Sciatic nerve (tissue), 2 donors: ENCODE data around the gene P2RY14. TPM values are rescaled to one million over a fixed set of nuclear protein-coding genes. Genes with fewer than 3 reads are reported as not detected.
"Not testable (repeated sequence)": the region's sequence is repeated elsewhere in the genome, so short reads cannot be mapped to it uniquely, and the experiment has no call there.

Source experiments
- ATAC-seq: fragments of 200-7000 bp; cut with Tn5 transposase; one replicate; pipeline ENCODE4 v1.9.1; 2020; ENCODE audit warnings: mild to moderate bottlenecking, moderate library complexity
- DNase-seq: peaks from one replicate; pipeline ENCODE4 v3.0.0-alpha.2; 2020; ENCODE audit warnings: low spot score
- intact Hi-C: fragments of 100-400 bp; cut with DNase I; formaldehyde crosslinking; loops from one replicate; pipeline ENCODE4 v1.14.2; 2022
- total RNA-seq: library from RNA; stranded (reverse); fragmentation: NEBNext Ultra II Directional; extraction: Animal tissue kit (Norgen Biotek cat#: 25700); gene quantifications from one replicate; pipeline ENCODE4 v1.2.1, GENCODE V29; 2021
- donor health status: DM: no; HTN: no; CAD: no.
- donor health status: DM: no; HTN: no; CAD: no.

Gene P2RY14
- total RNA-seq, 1 donor from 2014 or later: 8.9 TPM

DNA sequence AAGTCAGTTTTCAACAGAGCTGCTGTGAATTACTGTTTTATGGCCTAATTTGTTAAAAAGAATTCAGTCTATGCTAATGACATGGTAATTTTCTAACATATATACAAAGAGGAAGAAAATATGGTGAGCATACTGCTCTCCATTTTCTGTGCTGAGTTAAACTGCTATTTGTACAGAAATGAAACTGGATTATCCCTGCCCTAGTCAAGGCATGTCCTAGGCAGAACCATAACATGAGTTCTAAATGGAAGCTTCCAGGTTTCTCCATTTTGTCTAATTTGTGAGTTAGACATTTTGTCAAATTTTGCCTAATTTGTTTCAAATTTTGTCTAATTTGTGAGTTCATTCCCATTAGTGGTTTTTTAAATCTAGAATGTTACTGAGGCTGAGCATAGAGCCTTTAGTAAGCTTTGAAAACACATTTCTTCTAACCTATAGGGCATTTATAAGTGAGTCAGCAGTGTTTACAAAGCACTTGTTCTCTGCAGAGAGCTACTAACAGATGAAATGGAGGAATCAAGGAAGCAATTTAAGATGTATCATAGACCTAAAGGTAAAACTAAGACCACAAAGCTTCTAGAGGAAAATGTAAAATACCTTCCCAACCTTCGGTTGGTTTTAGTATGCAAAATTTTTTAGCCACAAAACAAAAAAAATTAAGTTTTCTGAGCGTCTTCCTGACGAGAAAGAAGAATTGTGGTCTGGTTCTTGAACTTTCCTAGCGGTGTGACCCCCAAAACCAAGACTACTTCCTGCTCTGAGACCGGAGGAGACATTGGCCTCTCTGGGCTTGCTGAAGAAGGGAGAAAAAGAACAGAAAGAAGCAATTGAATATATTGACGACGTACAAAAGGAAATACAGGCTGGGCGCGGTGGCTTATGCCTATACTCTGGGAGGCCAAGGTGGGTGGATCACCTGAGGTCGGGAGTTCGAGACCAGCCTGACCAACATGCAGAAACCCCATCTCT is 9.8 kb downstream of the P2RY14 start:
- DNase-seq (no peak), ATAC-seq (no peak)
- intact Hi-C loops: no loop called here

DNA sequence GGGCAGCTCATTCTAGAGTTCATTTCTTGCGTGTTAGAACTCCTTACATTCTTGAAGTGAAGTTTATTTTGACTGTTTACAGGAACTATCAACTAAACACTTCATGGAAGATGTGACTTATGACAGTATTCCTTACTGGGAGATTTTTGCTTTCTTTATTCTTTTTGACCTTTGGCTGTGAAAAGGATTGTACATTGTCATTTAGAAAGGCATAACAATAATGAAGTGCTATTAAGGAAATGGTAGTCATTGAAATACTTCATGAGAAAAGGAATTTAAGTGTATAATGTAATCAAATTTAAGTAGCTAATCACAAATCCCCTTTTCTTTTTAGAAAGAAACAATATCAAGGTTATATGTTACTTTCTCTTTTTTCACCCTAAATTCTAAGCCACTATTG is 11.3 kb downstream of the P2RY14 start:
- DNase-seq (no peak), ATAC-seq (no peak)
- intact Hi-C loops: no loop called here

- ATAC-seq (peak; percentile 31), DNase-seq (no peak)
- intact Hi-C loops: no loop called here
These were observed 12.5 kb downstream of the P2RY14 start for GRCh38 chr3:151265866-151266265.

GRCh38 chr3:151265166-151265565 is 13.2 kb downstream of the P2RY14 start:
- DNase-seq (no peak), ATAC-seq (no peak)
- intact Hi-C loops: no loop called here

DNA sequence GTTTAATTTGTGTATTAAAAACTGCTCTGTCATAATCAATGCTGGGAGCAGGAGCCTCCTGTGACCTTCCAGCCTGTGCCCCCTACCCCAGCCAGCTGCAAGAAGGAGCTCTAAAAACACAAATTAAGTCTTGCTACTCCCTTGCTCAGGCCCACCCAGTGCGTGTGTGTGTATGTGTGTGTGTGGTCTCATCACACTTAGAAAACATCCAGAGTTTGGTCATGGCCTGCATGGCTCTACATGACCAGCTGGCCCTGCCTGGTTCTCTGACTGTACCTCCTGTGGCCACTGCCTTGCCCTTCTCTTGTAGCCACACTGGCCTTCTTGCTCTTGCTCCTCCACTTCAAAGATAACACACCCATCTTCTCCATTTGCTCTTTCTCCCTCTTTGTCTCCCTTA is 13.7 kb downstream of the P2RY14 start:
- DNase-seq (no peak), ATAC-seq (peak; percentile 66)
- intact Hi-C loops: no loop called here

DNA sequence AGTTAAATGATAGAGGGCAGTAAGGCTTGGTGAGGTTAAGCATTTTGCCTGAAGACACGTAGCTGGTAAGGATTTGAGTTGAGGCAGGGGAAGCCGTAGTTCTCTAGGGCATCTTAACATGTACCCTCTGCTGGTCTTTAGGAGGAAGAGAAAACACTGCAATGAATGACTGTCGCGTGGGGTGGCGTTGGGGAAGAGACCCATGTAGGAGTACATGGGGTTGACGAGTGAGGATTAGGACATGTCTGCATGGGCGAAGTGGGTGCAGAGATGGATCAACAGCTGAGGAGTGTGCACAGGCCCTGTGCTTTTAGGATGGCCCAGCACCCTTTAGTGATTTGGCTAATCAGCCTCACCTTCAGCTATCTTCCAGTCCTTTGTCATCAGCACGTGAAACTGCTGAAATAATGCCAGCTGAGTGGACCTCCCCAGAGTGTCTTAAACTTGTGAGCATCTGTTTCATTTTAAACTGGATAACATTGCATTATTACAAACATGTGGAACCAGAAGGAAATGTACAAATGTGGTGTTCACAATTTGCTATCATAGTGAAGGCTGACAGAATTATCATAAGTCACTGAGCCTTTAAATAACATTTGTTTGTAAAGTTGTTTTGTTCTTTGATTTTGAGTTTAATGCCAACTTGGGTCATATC is 15.3 kb downstream of the P2RY14 start:
- DNase-seq (no peak), ATAC-seq (peak; percentile 84)
- intact Hi-C loops: no loop called here

DNA sequence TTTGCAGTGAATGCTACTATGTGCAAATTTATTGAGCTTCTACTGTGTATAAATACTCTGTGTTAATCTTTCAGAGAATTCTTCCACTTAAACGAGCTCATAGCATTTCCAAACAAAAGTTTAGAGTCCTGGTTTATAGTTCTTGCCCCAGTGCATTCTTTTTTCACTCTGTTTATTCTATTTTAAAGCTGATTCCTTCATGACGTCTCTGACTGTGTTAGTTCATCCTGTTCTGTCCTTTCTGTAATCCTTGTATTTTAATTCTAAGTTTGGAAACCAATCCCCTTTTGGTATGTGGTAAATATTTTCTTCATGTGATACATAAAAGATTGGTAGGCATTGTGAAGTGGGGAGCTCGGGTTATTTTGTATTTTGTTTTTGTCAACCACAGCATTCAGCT is 18.7 kb downstream of the P2RY14 start:
- intact Hi-C loops: no loop called here
- DNase-seq: no peak
- no peak for ATAC-seq

DNA sequence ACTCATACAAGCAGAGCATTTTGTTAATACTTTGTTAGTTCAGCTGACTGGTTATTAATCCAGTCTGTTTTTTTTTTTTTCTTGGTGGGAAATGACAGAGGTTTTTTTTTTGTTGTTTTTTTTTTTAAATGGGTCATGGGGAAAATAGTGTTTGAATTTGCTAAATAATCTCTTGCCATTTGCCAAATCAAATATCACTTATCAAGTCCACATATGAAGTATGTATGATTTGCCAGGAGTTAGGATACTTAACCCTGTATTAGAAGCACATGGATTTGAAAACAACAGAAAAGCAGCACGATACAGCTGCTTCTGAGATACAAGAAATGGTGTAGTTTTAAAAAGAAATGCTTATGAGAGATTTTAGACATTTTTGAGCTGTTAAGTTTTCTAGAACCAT is 21.6 kb downstream of the P2RY14 start:
- DNase-seq: no peak
- intact Hi-C loops: no loop called here
- no peak for ATAC-seq

- intact Hi-C loops: no loop called here
- ATAC-seq (peak; percentile 41), DNase-seq (no peak)
These were observed 29.5 kb downstream of the P2RY14 start for GRCh38 chr3:151248772-151249337.

DNA sequence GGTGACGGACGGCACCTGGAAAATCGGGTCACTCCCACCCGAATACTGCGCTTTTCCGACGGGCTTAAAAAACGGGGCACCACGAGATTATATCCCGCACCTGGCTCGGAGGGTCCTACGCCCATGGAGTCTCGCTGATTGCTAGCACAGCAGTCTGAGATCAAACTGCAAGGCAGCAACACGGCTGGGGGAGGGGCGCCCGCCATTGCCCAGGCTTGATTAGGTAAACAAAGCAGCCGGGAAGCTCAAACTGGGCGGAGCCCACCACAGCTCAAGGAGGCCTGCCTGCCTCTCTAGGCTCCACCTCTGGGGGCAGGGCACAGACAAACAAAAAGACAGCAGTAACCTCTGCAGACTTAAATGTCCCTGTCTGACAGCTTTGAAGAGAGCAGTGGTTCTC is 36.3 kb downstream of the P2RY14 start:
- DNase-seq, intact Hi-C loops, ATAC-seq: not testable (repeated sequence)

GRCh38 chr3:151236736-151237135 is 41.6 kb downstream of the P2RY14 start:
- intact Hi-C loops: no loop called here
- DNase-seq (no peak), ATAC-seq (no peak)

DNA sequence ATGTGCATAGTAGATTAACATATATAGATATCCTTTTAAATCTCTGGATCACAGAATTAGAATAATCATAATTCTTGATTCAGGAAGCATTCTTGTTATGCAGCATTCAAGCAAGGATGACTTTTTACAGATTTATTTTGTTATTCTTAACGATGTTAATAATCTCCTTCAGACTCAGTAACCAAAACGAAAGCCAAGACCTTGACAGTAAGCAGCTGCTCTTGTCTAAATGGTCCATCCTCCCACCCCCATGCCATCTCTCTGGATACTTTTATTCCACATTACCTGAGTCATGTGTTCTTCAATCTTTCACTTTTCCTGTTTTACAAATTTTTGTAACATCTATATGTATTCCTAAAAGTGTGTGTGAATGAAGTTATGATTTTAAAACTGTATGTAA is 42.0 kb downstream of the P2RY14 start:
- intact Hi-C loops: no loop called here
- no peak for ATAC-seq
- no peak for DNase-seq

- ATAC-seq (no peak), DNase-seq (no peak)
- intact Hi-C loops: no loop called here
These were observed 43.5 kb downstream of the P2RY14 start for GRCh38 chr3:151234825-151235224.

- intact Hi-C loops: no loop called here
- ATAC-seq (no peak), DNase-seq (no peak)
These were observed 45.4 kb downstream of the P2RY14 start for GRCh38 chr3:151232991-151233390.

- DNase-seq, intact Hi-C loops, ATAC-seq: not testable (repeated sequence)
These were observed 45.9 kb downstream of the P2RY14 start for GRCh38 chr3:151232403-151232802.

DNA sequence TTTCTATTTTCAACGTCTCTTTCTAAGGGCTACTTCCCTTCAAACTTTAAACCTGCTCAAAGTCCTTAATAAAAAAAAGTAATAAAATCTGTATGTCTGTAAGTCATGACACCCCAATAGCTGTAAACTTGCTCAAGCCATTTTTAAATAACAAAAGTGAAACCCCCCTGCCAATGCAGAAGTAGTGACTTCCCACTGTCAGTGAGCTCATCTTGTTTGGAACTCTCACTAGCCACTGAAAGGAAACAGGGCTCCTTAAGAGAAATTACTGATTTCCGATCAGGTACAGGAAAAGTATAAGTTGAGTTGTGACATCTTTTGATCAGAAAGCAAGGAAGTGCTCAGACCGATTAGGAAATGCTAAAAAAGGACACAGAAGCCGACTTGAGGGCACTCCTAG is 47.7 kb downstream of the P2RY14 start:
- intact Hi-C loops: no loop called here

GRCh38 chr3:151228666-151229040 is 49.7 kb downstream of the P2RY14 start:
- ATAC-seq: peak; percentile 68
- DNase-seq: no peak
- intact Hi-C loops: loop anchor here (10.0 kb wide), 1 partner anchor 56 kb away; no protein-coding TSS in a partner anchor

More for the DNA sequence above, 47.7 kb downstream of the P2RY14 start:
- ATAC-seq: no peak
- DNase-seq: no peak

DNA sequence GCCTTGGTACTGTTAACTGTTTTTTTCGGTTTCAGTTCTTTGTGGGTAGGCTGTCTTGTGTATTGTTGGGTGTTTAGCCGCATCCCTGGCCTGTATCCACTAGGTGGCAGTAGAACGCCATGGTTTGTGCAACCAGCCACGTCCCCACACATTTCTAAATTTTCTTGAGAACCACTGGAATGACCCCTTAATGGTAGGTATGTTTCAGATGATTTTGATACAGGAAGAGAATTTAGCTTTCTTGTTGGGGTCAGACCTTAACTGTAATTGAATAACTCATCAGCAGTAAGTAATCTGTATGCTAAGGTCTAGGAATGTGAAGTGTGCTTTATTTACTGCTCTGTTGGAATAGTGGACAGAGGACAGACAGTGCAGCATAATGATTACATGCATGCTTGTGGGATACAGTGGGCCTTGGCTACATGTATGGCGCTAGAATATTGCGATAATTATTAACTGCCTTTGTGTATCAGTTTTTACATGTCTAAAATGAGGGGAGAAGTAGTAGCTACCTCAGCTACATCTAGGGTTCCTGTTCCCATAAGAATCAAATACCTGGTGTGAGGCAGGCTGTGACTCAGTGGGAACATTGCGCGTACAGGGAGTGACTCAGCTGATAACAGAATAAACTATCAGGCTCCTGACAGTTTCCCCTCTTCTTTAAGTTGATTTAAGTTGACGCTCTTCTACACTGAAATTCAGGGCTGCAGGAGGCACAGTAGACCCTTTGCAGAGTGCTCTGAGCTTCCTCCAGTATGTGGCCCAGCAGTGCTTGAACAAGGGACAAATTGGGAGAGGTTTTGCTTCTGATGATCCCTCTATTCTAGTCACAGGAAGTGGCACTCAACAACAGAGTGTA is 50.3 kb downstream of the P2RY14 start:
- peak; percentile 93 for ATAC-seq
- peak; percentile 89 for DNase-seq
- intact Hi-C loops: loop anchor here (10.0 kb wide), 1 partner anchor 57 kb away; no protein-coding TSS in a partner anchor

- no peak for DNase-seq
- intact Hi-C loops: loop anchor here (10.0 kb wide), 1 partner anchor 57 kb away; no protein-coding TSS in a partner anchor
- ATAC-seq: peak; percentile 49
These were observed 51.0 kb downstream of the P2RY14 start for GRCh38 chr3:151227266-151227806.
